Fibroblast of the aortic adventitia (primary cell): ENCODE results near the gene RAB9B. TPM values are rescaled to one million over a fixed set of nuclear protein-coding genes. Genes with fewer than 3 reads are reported as not detected.
A peak's percentile ranks its signal among the peaks of the same experiment; 100 is the strongest.

ENCODE experiments used
- DNase-seq: peaks from one replicate; pipeline ENCODE4 v3.0.0-alpha.2; 2010; ENCODE audit warnings: low read depth
- H3K4me3 ChIP-seq: 2 replicates; pipeline ENCODE4 v1.5.1; 2011; ENCODE audit warnings: low read depth, mild to moderate bottlenecking, control low read depth, low read length, moderate library complexity
- CTCF ChIP-seq: IDR thresholded peaks from 2 replicates; pipeline ENCODE4 v1.5.1; 2011; ENCODE audit warnings: mild to moderate bottlenecking, low read length, control low read depth, inconsistent platforms; ENCODE audit not compliant: insufficient read depth
- total RNA-seq: library from RNA; depleted of rRNA; stranded (reverse); fragments of >200 nt; gene quantifications from 2 replicates; pipeline ENCODE4 v1.2.3, GENCODE V29; 2012; ENCODE audit warnings: low replicate concordance

Gene RAB9B
- total RNA-seq, 1 donor: 1.9 TPM

- H3K4me3 ChIP-seq: no peak overlapping the region
- TF ChIP-seq CTCF: no peak
- DNase-seq: peak; percentile 75
Observed at GRCh38 chrX:103792916-103793544, 39.0 kb downstream of the RAB9B start.

GRCh38 chrX:103791826-103792485 is 40.1 kb downstream of the RAB9B start:
- DNase-seq: peak; percentile 14

GRCh38 chrX:103791228-103791627 is 40.8 kb downstream of the RAB9B start:
- no peak overlapping the region for H3K4me3 ChIP-seq
- DNase-seq: no peak
- no peak for TF ChIP-seq CTCF

More at GRCh38 chrX:103791826-103792485, 40.1 kb downstream of the RAB9B start:
- H3K4me3 ChIP-seq: no peak overlapping the region
- TF ChIP-seq CTCF: no peak

- no peak for DNase-seq
- no peak overlapping the region for H3K4me3 ChIP-seq
- TF ChIP-seq CTCF: no peak
Observed at GRCh38 chrX:103789004-103789403, 43.1 kb downstream of the RAB9B start.

GRCh38 chrX:103783971-103784370 is 48.1 kb downstream of the RAB9B start:
- TF ChIP-seq CTCF: no peak
- H3K4me3 ChIP-seq: no peak overlapping the region
- no peak for DNase-seq

- no peak for TF ChIP-seq CTCF
- no peak overlapping the region for H3K4me3 ChIP-seq
- DNase-seq: peak; percentile 12
Observed at GRCh38 chrX:103783196-103783595, 48.9 kb downstream of the RAB9B start.
